CD4-positive, alpha-beta T cell treated with Interleukin-12 subunit alpha and Interleukin-12 subunit beta, for 1 hour (primary cell): Measurements from ENCODE around the gene PSORS1C1.
"Not testable (repeated sequence)": the region's sequence is repeated elsewhere in the genome, so short reads cannot be mapped to it uniquely, and the experiment has no call there.

Experiments
- DNase-seq: peaks from one replicate; pipeline ENCODE4 v3.0.0-alpha.2; 2020

PSORS1C1 gene

DNA sequence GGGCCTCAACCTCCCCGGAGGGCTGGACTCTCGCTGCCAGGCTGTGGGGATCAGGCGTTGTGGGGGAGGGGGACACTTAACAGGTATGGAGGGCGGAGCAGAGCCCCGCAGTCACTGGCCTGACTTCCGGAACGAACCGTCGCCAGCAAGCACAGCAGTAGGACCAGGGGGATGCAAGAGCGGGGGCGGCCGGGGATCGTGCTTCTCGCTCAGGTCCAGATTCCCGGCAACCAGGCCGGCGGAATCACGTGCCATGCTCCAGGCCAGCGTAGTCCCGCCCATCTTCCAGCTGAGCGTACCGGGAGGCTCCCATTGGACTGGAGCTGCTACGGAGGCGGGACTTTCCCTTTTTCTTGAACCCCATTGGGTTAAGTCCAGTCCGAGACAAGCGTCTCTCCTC lies 65.9 kb downstream of the PSORS1C1 start:
- peak; percentile 81 for DNase-seq

DNA sequence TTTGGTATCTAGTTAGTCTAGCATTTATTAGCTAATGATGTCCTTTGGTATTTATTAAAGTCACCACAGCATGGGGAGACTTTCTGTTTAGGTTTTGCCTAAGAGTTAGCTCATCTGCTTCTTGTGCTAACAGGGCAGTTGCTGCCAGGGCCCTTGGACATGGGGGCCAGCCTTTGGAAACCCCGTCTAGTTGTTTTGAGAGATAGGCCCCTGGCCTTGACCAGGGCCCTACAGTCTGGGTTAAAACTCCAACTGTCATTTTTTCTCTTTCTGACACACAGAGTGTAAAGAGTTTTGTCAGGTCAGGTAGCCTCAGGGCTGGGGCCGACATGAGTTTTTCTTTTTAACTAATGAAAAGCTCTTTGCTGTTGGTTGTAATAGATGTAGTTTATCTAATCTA lies 68.7 kb downstream of the PSORS1C1 start:
- DNase-seq: not testable (repeated sequence)

DNA sequence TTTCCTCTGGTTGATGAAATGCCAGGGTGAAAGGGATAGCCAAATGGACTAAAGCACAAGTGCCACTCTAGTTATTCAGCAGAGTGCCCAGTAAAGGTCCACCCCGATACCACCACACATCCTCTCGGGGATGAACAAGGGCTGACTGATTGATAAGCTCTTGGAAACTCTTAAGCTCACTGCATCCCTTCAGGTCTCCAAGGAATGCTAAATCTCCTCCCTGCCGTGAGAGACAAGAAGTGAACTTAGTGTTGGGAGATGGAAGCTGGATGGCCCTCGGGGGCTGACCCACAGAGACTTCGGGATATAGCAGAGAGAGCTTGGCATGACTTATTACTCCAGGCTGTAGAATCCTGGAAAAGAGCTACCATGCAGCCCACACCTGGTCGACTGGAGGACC lies 69.3 kb downstream of the PSORS1C1 start:
- not testable (repeated sequence) for DNase-seq

DNA sequence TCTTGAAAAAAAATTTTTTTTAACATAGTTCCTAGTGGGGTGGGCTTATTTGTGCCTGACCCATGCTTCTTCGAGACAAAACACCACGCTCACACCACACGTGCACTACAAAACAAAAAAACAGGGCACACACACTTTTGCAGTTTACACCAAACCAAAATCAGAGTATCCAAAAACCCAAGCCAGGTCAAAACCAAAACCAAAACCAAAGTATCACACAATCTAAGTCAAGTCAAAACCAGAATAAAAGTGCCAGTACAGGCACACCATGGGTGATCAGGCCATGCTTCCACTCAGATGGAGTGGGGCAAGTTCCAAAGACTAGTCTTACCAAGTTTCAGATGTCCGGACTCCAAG lies 71.1 kb downstream of the PSORS1C1 start:
- not testable (repeated sequence) for DNase-seq

DNA sequence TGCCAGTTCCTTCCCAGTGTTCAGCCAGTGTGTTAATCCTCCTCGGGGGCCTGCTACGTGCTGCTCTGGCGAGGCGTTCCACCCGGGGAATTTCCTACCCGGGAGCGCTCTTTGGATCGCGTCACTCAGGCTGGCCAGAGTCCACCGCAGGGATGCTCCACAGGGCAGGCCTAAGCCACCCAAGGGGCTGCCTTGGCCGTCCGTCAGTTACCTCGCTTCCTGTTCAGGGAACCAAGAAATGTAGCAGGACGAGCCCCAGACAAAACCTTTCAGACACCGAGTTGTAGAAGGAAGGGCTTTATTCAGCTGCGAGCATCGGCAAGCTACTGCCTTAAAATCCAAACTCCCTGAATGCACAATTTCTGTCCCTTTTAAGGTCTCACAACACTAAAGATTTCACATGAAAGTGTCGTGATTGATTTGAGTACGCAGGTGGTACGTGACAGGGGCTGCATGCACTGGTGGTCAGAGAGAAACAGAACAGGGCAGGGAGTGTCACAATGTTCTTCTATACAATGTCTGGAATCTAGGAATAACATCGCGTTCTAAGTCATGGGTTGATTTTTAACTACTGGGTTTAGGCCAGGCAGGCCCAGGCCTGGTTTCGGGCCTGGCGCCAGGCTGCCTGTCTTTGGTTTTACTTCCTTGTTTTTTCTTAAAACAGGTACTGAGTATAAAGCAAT lies 71.6 kb downstream of the PSORS1C1 start:
- DNase-seq: no peak

DNA sequence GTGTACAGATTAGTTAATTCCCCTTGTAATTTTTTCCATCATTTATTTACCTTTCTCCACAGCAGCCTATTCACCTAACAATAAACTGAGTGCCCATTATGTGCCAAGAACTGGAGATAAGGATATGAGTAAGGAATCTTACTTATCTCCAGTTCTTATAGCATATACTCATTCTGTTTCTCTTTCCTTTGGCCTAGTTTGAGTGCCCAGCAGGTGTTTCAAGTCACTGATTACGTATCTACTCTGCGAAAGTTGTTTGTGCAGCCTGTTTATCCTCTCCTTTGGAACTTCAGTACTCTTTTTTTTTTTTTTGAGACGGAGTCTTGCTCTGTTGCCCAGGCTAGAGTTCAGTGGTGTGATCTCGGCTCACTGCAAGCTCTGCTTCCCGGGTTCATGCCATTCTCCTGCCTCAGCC lies 73.2 kb downstream of the PSORS1C1 start:
- DNase-seq: no peak

DNA sequence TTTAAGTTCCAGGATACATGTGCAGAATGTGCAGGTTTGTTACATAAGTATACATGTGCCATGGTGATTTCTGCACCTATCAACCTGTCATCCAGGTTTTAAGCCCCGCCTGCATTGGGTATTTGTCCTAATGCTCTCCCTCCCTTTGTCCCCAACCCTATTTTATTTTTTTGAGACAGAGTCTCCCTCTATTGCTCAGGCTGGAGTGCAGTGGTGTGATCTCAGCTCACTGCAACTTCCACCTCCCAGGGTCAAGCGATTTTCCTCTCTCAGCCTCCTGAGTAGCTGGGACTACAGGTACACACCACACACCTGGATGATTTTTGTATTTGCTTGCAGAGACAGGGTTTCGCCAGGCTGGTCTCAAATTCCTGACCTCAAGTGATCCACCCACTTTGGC lies 74.6 kb downstream of the PSORS1C1 start:
- DNase-seq: not testable (repeated sequence)
